SK-N-MC (cell line): ENCODE results near the gene MBNL2.

ENCODE experiments used
- EZH2 ChIP-seq: fragments of 200-600 bp; sonication (generic); IDR thresholded peaks from one replicate; pipeline ENCODE4 v1.6.1; 2017; ENCODE audit warnings: antibody characterized with exemption
- FOXP2 ChIP-seq: optimal IDR thresholded peaks from 2 replicates; pipeline ENCODE3; 2011; ENCODE audit warnings: mild to moderate bottlenecking, moderate library complexity; ENCODE audit not compliant: insufficient read depth; ENCODE audit errors: extremely low read length, control extremely low read depth
- POLR2AphosphoS5 ChIP-seq: IDR thresholded peaks from 2 replicates; pipeline ENCODE4 v1.6.1; 2012; ENCODE audit warnings: mild to moderate bottlenecking, low read depth, low read length, borderline replicate concordance

DNA sequence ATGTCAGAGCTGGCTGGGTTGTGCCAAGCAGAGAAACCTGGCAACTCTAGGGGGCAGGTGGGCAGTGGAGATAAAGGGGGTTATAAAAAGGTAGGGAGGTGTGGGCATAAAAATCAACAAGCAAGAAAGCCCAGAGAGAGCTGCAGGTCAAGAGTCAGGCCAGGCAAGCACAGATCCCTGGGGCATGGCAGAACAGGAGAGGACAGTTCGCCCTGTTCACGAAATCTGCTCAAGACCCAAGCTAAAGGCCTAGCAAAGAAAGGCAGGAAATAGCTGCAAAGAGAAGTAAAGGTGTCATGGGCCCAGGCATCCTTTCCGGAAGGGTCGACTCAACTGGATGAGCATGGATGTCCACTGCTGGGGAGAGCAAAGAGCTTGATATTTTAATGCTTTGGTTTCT is 3.4 kb downstream of the MBNL2 start:
- TF ChIP-seq POLR2AphosphoS5 (no peak), EZH2 (no peak), FOXP2 (no peak)
